HG02642 (cell line): ENCODE data around the gene PAEP.

Source experiments
- ATAC-seq: cut with Tn5 transposase; IDR thresholded peaks from one replicate; pipeline ENCODE4 v1.9.1; 2021; ENCODE audit warnings: mild to moderate bottlenecking; ENCODE audit not compliant: unreplicated experiment, poor library complexity

PAEP gene

GRCh38 chr9:135574331-135574730 is 12.8 kb downstream of the PAEP start:
- ATAC-seq = no peak

GRCh38 chr9:135574943-135575342 is 13.4 kb downstream of the PAEP start:
- no peak for ATAC-seq

- ATAC-seq = no peak
Measured at GRCh38 chr9:135575995-135576631, 14.6 kb downstream of the PAEP start.

GRCh38 chr9:135577256-135577655 is 15.7 kb downstream of the PAEP start:
- ATAC-seq = no peak

- no peak for ATAC-seq
Measured at GRCh38 chr9:135579356-135579755, 17.8 kb downstream of the PAEP start.

- no peak for ATAC-seq
Measured at GRCh38 chr9:135579889-135580660, 18.5 kb downstream of the PAEP start.

- no peak for ATAC-seq
Measured at GRCh38 chr9:135580664-135581380, 19.3 kb downstream of the PAEP start.

GRCh38 chr9:135581636-135582426 is 20.3 kb downstream of the PAEP start:
- ATAC-seq = no peak

- no peak for ATAC-seq
Measured at GRCh38 chr9:135582541-135582940, 21.0 kb downstream of the PAEP start.

- ATAC-seq = no peak
Measured at GRCh38 chr9:135582966-135583687, 21.6 kb downstream of the PAEP start.

- no peak for ATAC-seq
Measured at GRCh38 chr9:135583688-135584011, 22.1 kb downstream of the PAEP start.

GRCh38 chr9:135584371-135584770 is 22.8 kb downstream of the PAEP start:
- ATAC-seq = no peak

- ATAC-seq = no peak
Measured at GRCh38 chr9:135584934-135585333, 23.4 kb downstream of the PAEP start.

GRCh38 chr9:135586601-135587109 is 25.1 kb downstream of the PAEP start:
- ATAC-seq = no peak

- ATAC-seq = no peak
Measured at GRCh38 chr9:135587658-135588057, 26.1 kb downstream of the PAEP start.

- no peak for ATAC-seq
Measured at GRCh38 chr9:135588371-135588770, 26.8 kb downstream of the PAEP start.

GRCh38 chr9:135588886-135589595 is 27.5 kb downstream of the PAEP start:
- no peak for ATAC-seq

- no peak for ATAC-seq
Measured at GRCh38 chr9:135589596-135590485, 28.3 kb downstream of the PAEP start.
